ENCODE results near the gene LSR. TPM values are rescaled to one million over a fixed set of nuclear protein-coding genes. Genes with fewer than 3 reads are reported as not detected.

LSR gene
- total RNA-seq, 1 experiment from 2014 or later, result 152 TPM

DNA sequence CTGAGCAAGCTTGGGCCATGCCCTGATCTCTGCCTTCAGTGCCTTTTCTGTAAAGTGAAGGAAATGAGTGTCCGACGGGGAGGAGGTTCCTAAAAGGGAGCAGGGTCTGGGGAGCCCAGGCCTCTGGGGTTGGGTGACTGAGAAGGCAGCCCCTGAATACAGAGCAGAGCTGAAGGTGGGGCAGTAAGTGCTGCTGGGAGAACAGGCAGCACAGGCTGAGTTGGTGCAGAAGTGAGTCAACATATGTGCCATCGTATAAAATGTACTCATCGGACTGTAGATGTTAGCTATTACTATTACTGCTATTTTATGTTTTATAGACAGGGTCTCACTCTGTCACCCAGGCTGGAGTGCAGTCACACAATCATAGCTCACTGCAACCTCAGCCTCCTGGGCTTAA, 32.5 kb downstream of the LSR start:
- peaks cover 6% of the 10 kb centered on the region for H3K23me2 ChIP-seq (ENCODE audit: insufficient read length, low read depth, low read length, poor library complexity, severe bottlenecking)
- Mint-ChIP-seq H3K27me3 (ENCODE audit: low read depth) (peaks cover 20% of the 10 kb centered on the region), H3K36me3 (ENCODE audit: insufficient read depth in 1 of 3, low read depth in 3 of 3) (peaks cover 6 to 24% (median 19%) of the 10 kb centered on the region in 3 experiments; a peak in 6 of 7 replicates), H3K4me1 (peaks cover 11 to 19% of the 10 kb centered on the region in 2 experiments), H3K4me3 (no peak overlapping the region), H3K27ac (peak overlapping the region in 2 of 3 experiments; percentile 23 to 34; a peak in 2 of 7 replicates), H3K9me3 (no peaks in the 10 kb centered on the region)
- H2BK20ac ChIP-seq (ENCODE audit: low read depth, low read length, poor library complexity, severe bottlenecking), result no peak overlapping the region
- H3K9ac ChIP-seq (ENCODE audit: extremely low read depth, insufficient read length, low read length), result no peak overlapping the region
- H3K27me3 ChIP-seq (ENCODE audit: insufficient read depth, low read length), result no peaks in the 10 kb centered on the region
- no CpG with 5 or more reads among the region's 4 CpGs for whole genome bisulfite sequencing (ENCODE audit: extremely low coverage, insufficient read length, low lambda C conversion rate)
- no peak overlapping the region for H3K4ac ChIP-seq (ENCODE audit: low read depth, low read length)
- H3K4me2 ChIP-seq (ENCODE audit: insufficient read depth, insufficient read length, low read length), result no peak overlapping the region
- H3K23ac ChIP-seq (ENCODE audit: insufficient read length, low read depth, low read length), result no peak overlapping the region
- H4K20me1 ChIP-seq (ENCODE audit: control insufficient read depth, insufficient read depth, insufficient read length), result no peaks in the 10 kb centered on the region
- no peaks in the 10 kb centered on the region for H3K79me2 ChIP-seq (ENCODE audit: insufficient read depth, low read length)
- no peak overlapping the region for H2BK12ac ChIP-seq (ENCODE audit: insufficient read length, low read depth, low read length)
- H2BK15ac ChIP-seq (ENCODE audit: low read depth, low read length), result no peak overlapping the region
- H3K27ac ChIP-seq (ENCODE audit: insufficient read length, low read depth, low read length), result no peak overlapping the region
- H2BK120ac ChIP-seq (ENCODE audit: low read depth, low read length, poor library complexity, severe bottlenecking), result no peak overlapping the region
- H2AK5ac ChIP-seq (ENCODE audit: insufficient read length, low read length), result no peak overlapping the region
- H4K8ac ChIP-seq (replicated peaks; ENCODE audit: insufficient read length, low read depth, low read length), result no peak overlapping the region
- H4K5ac ChIP-seq (ENCODE audit: insufficient read length, low read depth, low read length), result no peak overlapping the region
- TF ChIP-seq, protein P1, sequence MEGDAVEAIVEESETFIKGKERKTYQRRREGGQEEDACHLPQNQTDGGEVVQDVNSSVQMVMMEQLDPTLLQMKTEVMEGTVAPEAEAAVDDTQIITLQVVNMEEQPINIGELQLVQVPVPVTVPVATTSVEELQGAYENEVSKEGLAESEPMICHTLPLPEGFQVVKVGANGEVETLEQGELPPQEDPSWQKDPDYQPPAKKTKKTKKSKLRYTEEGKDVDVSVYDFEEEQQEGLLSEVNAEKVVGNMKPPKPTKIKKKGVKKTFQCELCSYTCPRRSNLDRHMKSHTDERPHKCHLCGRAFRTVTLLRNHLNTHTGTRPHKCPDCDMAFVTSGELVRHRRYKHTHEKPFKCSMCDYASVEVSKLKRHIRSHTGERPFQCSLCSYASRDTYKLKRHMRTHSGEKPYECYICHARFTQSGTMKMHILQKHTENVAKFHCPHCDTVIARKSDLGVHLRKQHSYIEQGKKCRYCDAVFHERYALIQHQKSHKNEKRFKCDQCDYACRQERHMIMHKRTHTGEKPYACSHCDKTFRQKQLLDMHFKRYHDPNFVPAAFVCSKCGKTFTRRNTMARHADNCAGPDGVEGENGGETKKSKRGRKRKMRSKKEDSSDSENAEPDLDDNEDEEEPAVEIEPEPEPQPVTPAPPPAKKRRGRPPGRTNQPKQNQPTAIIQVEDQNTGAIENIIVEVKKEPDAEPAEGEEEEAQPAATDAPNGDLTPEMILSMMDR (conservative IDR thresholded peaks at IDR 0.05), result no peak
- no peak overlapping the region for H3T11ph ChIP-seq (ENCODE audit: low read length)
- no peak overlapping the region for H2AFZ ChIP-seq (ENCODE audit: low read length)
- H3K14ac ChIP-seq (ENCODE audit: insufficient read depth, low read length), result no peak overlapping the region
- no peak overlapping the region for H2BK5ac ChIP-seq (ENCODE audit: insufficient read length, low read length)
- no peaks in the 10 kb centered on the region; the same call in 1 of the 2 replicates for H3K4me1 ChIP-seq (ENCODE audit: insufficient read depth, low read length)
- H3K79me1 ChIP-seq (ENCODE audit: insufficient read depth, low read depth, low read length, poor library complexity, severe bottlenecking), result no peaks in the 10 kb centered on the region
- H4K91ac ChIP-seq (ENCODE audit: insufficient read length, low read depth, low read length), result no peak overlapping the region
- no peak overlapping the region for H3K18ac ChIP-seq (ENCODE audit: insufficient read length, low read depth, low read length)
- no peaks in the 10 kb centered on the region for H3K9me3 ChIP-seq (ENCODE audit: control insufficient read depth, low read depth, low read length)
- DNase-seq, result no peak
- no peak overlapping the region for H3K56ac ChIP-seq (ENCODE audit: insufficient read length, low read depth, low read length)
